Keratinocyte (primary cell): ENCODE results near the gene POLR3G. TPM values are rescaled to one million over a fixed set of nuclear protein-coding genes. Genes with fewer than 3 reads are reported as not detected.

Source experiments
- DNase-seq: peaks from one replicate; pipeline ENCODE4 v3.0.0-alpha.2; 2011; ENCODE audit warnings: low read depth, missing footprints, low spot score
- FAIRE-seq: peaks from 2 replicates; lab custom pipeline; 2011; peaks lifted over from hg19 to GRCh38; lab: Jason Lieb, UNC
- H2AFZ ChIP-seq: 2 replicates; pipeline ENCODE4 v1.6.0; 2012; ENCODE audit warnings: low read length, control low read depth, inconsistent platforms; ENCODE audit not compliant: control insufficient read depth
- H3K27ac ChIP-seq: 2 replicates; pipeline ENCODE4 v1.5.1; 2011; ENCODE audit warnings: low read length; ENCODE audit not compliant: control insufficient read depth, insufficient read depth
- H3K27me3 ChIP-seq: 3 replicates; pipeline ENCODE4 v1.6.0; 2011; ENCODE audit warnings: low read length; ENCODE audit not compliant: control insufficient read depth, insufficient read depth; ENCODE audit errors: extremely low read depth
- H3K36me3 ChIP-seq, 2 experiments: 2 replicates in 1 of 2; 3 replicates in 1 of 2; pipeline ENCODE4 v1.5.1; 2011; ENCODE audit warnings: low read length in 2 of 2, mild to moderate bottlenecking in 1 of 2; ENCODE audit not compliant: control insufficient read depth in 2 of 2, insufficient read depth in 2 of 2; ENCODE audit errors: extremely low read depth in 1 of 2
- H3K4me1 ChIP-seq: 3 replicates; pipeline ENCODE4 v1.5.1; 2011; ENCODE audit warnings: low read length; ENCODE audit not compliant: control insufficient read depth, insufficient read depth; ENCODE audit errors: extremely low read depth
- H3K4me2 ChIP-seq: 3 replicates; pipeline ENCODE4 v1.6.0; 2011; ENCODE audit warnings: low read depth, low read length; ENCODE audit not compliant: control insufficient read depth, insufficient read depth; ENCODE audit errors: extremely low read depth
- H3K4me3 ChIP-seq, 3 experiments: fragments of 200-600 bp in 1 of 3; sonication (generic) in 1 of 3; 2 replicates in 2 of 3; 3 replicates in 1 of 3; pipeline ENCODE4 v1.5.1; 2011 to 2016; ENCODE audit warnings: low read length in 3 of 3, mild to moderate bottlenecking in 3 of 3, control low read depth in 2 of 3, inconsistent platforms in 1 of 3, low read depth in 1 of 3, mixed read lengths in 1 of 3, mixed run types in 1 of 3, moderate library complexity in 1 of 3; ENCODE audit not compliant: control insufficient read depth in 2 of 3, insufficient read depth in 2 of 3; ENCODE audit errors: extremely low read depth in 1 of 3
- H3K79me2 ChIP-seq: 2 replicates; pipeline ENCODE4 v1.6.0; 2012; ENCODE audit warnings: low read length; ENCODE audit not compliant: control insufficient read depth, insufficient read depth
- H3K9ac ChIP-seq: 3 replicates; pipeline ENCODE4 v1.6.0; 2011; ENCODE audit warnings: low read length; ENCODE audit not compliant: control insufficient read depth, insufficient read depth; ENCODE audit errors: extremely low read depth
- H3K9me1 ChIP-seq: 3 replicates; pipeline ENCODE4 v1.6.0; 2011; ENCODE audit warnings: low read length; ENCODE audit not compliant: control insufficient read depth, insufficient read depth; ENCODE audit errors: extremely low read depth
- H3K9me3 ChIP-seq: 2 replicates; pipeline ENCODE4 v1.5.1; 2012; ENCODE audit warnings: low read depth, low read length; ENCODE audit not compliant: control insufficient read depth
- H4K20me1 ChIP-seq: 3 replicates; pipeline ENCODE4 v1.6.0; 2011; ENCODE audit warnings: low read length; ENCODE audit not compliant: control insufficient read depth, insufficient read depth; ENCODE audit errors: extremely low read depth
- EZH2 ChIP-seq: IDR thresholded peaks from one replicate; pipeline ENCODE4 v1.6.1; 2012; ENCODE audit warnings: inconsistent platforms, mild to moderate bottlenecking, low read length, moderate library complexity
- dilution Hi-C: fragments of 300-500 bp; cut with MboI; formaldehyde crosslinking; loops from one replicate; pipeline ENCODE4 v1.7.0; 2020; ENCODE audit warnings: low sequenced_read_pairs; ENCODE audit not compliant: extremely low pct_ligation_motif_present
- polyA plus RNA-seq, 5 experiments: library from polyadenylated mRNA; depleted of rRNA in 3 of 5; stranded (reverse) in 3 of 5; stranded (forward) in 1 of 5; unstranded in 1 of 5; fragments of >200 nt; gene quantifications; 1 replicate in 1 of 5; 2 replicates in 3 of 5; 3 replicates in 1 of 5; pipeline versions ENCODE4 v1.2.1 to v1.2.3, GENCODE V29; 2011 to 2012; ENCODE audit warnings: missing spikeins in 2 of 5, low read depth in 1 of 5, low replicate concordance in 1 of 5
- TF ChIP-seq, protein P1 (sequence below), 3 experiments: IDR thresholded peaks in 1 of 3; conservative IDR thresholded peaks in 1 of 3; optimal IDR thresholded peaks in 1 of 3; 2 replicates in 2 of 3; 3 replicates in 1 of 3; pipeline versions ENCODE3 to v1.5.1; 2011; ENCODE audit warnings: low read length in 3 of 3, mild to moderate bottlenecking in 3 of 3, moderate library complexity in 2 of 3, control low read depth in 1 of 3, inconsistent platforms in 1 of 3; ENCODE audit not compliant: insufficient read depth in 2 of 3; ENCODE audit errors: extremely low read depth in 1 of 3

The POLR3G gene
- polyA plus RNA-seq, 1 donor (not counting 4 experiments of a cell fraction or from before 2014, with no cell fraction given): 27.0 TPM

DNA sequence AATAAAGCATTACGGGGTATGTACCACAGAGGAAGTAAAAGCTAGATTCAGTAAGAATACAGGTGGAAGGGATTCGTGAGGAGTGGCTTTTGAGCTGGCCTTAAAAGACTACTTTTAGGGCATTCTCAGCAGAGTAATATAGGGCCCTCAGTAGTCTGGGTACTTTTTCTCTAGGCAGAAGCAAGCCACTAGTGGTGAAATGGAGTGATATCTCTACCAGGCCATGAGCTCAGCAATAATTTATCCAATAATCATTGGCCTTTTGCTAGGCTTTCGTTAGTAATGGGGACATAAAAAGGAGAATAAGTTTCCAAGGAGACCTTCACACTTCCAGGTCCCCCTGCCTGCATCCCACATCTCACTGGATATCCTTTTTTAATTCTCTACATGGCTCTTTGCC is 1.7 kb downstream of the POLR3G start:
- H3K79me2 ChIP-seq: peaks cover 33% of the 10 kb centered on the region
- H3K27me3 ChIP-seq: no peaks in the 10 kb centered on the region
- no peaks in the 10 kb centered on the region for H3K36me3 ChIP-seq
- TF ChIP-seq, protein P1, sequence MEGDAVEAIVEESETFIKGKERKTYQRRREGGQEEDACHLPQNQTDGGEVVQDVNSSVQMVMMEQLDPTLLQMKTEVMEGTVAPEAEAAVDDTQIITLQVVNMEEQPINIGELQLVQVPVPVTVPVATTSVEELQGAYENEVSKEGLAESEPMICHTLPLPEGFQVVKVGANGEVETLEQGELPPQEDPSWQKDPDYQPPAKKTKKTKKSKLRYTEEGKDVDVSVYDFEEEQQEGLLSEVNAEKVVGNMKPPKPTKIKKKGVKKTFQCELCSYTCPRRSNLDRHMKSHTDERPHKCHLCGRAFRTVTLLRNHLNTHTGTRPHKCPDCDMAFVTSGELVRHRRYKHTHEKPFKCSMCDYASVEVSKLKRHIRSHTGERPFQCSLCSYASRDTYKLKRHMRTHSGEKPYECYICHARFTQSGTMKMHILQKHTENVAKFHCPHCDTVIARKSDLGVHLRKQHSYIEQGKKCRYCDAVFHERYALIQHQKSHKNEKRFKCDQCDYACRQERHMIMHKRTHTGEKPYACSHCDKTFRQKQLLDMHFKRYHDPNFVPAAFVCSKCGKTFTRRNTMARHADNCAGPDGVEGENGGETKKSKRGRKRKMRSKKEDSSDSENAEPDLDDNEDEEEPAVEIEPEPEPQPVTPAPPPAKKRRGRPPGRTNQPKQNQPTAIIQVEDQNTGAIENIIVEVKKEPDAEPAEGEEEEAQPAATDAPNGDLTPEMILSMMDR (optimal IDR thresholded peaks at IDR 0.05 in 1 of 3, IDR thresholded peaks at IDR 0.05 in 1 of 3, conservative IDR thresholded peaks at IDR 0.05 in 1 of 3; ENCODE audit: extremely low read depth in 1 of 3, insufficient read depth in 2 of 3, low read length in 3 of 3): no peak
- no peak for TF ChIP-seq EZH2
- no peak overlapping the region for H3K4me3 ChIP-seq
- no peaks in the 10 kb centered on the region for H3K9me1 ChIP-seq
- no peak overlapping the region for H3K27ac ChIP-seq
- DNase-seq (no peak), FAIRE-seq (no peak)
- H3K4me2 ChIP-seq: peak overlapping the region; percentile 92
- no peaks in the 10 kb centered on the region for H4K20me1 ChIP-seq
- dilution Hi-C loops: no loop called here
- H2AFZ ChIP-seq: no peak overlapping the region
- H3K9ac ChIP-seq: no peak overlapping the region
- H3K4me1 ChIP-seq: peaks cover 7% of the 10 kb centered on the region
- no peaks in the 10 kb centered on the region for H3K9me3 ChIP-seq

DNA sequence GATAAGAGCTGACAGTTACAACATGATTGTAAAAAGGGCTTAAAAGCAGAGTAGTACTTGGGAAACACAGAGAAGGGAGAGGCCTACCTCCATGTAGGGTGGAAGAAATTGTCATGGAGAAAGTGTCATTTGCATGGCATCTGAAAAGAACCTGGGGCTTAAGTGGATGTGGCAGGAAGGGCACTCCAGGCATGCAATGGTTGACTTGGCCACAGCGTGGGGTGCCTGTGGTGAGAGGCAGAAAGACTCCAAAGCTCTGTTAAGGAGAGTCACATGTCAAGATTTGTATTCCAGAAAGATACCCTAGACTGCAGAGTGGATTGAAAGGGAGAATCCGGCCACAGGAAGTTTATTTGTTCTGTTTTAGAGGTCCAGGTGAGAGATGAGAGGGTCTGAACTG is 2.4 kb downstream of the POLR3G start:
- peaks cover 7% of the 10 kb centered on the region for H3K4me1 ChIP-seq
- H3K9me1 ChIP-seq: no peaks in the 10 kb centered on the region
- no peaks in the 10 kb centered on the region for H3K36me3 ChIP-seq
- no peak overlapping the region for H2AFZ ChIP-seq
- no peak overlapping the region for H3K4me2 ChIP-seq
- dilution Hi-C loops: no loop called here
- no peaks in the 10 kb centered on the region for H3K27me3 ChIP-seq
- TF ChIP-seq, protein P1 (optimal IDR thresholded peaks at IDR 0.05 in 1 of 3, IDR thresholded peaks at IDR 0.05 in 1 of 3, conservative IDR thresholded peaks at IDR 0.05 in 1 of 3; ENCODE audit: extremely low read depth in 1 of 3, insufficient read depth in 2 of 3, low read length in 3 of 3): no peak
- TF ChIP-seq EZH2: no peak
- H3K79me2 ChIP-seq: peaks cover 31% of the 10 kb centered on the region
- FAIRE-seq (no peak), DNase-seq (no peak)
- H3K9me3 ChIP-seq: no peaks in the 10 kb centered on the region
- H3K4me3 ChIP-seq: no peak overlapping the region
- no peak overlapping the region for H3K9ac ChIP-seq
- H4K20me1 ChIP-seq: no peaks in the 10 kb centered on the region
- H3K27ac ChIP-seq: no peak overlapping the region
